CD4-positive, alpha-beta T cell (primary cell): ENCODE data around the gene NCAN. TPM values are rescaled to one million over a fixed set of nuclear protein-coding genes. Genes with fewer than 3 reads are reported as not detected.
"Not testable (repeated sequence)": the region's sequence is repeated elsewhere in the genome, so short reads cannot be mapped to it uniquely, and the experiment has no call there.

Experiments
- ATAC-seq: fragments of 200-7000 bp; cut with Tn5 transposase; one replicate; pipeline ENCODE4 v1.10.0; 2022; ENCODE audit warnings: mild to moderate bottlenecking; ENCODE audit not compliant: poor library complexity
- CTCF ChIA-PET: fragments of 350-600 bp; sonication (Branson Sonifier 250); formaldehyde crosslinking; loops from one replicate; lab custom pipeline; 2021; ENCODE audit warnings: antibody characterized with exemption, inconsistent platforms; lab: Charles Lee
- POLR2A ChIA-PET: fragments of 350-600 bp; sonication (Branson Sonifier 250); formaldehyde crosslinking; loops from one replicate; lab custom pipeline; 2021; ENCODE audit warnings: antibody characterized with exemption, inconsistent platforms; lab: Charles Lee
- DNase-seq, 14 experiments: peaks; one replicate each; pipeline ENCODE4 v3.0.0-alpha.2; 2013 to 2020; ENCODE audit warnings: mixed read lengths in 2 of 14
- H3K27ac ChIP-seq, 2 donors: one replicate each; pipeline versions ENCODE4 v1.5.1 to v1.7.0; 2013; ENCODE audit warnings: low read length in 2 of 2, low read depth in 1 of 2, mild to moderate bottlenecking in 1 of 2
- H3K27me3 ChIP-seq, 2 experiments: 1 replicate in 1 of 2; 2 replicates in 1 of 2; pipeline versions ENCODE4 v1.6.1 to v1.7.0; 2013; ENCODE audit warnings: low read length in 2 of 2, control low read depth in 1 of 2, mild to moderate bottlenecking in 1 of 2, moderate library complexity in 1 of 2; ENCODE audit not compliant: insufficient read depth in 2 of 2, control insufficient read depth in 1 of 2
- H3K36me3 ChIP-seq: one replicate; pipeline ENCODE4 v1.6.1; 2013; ENCODE audit warnings: low read length, control low read depth; ENCODE audit not compliant: insufficient read depth
- H3K4me1 ChIP-seq: one replicate; pipeline ENCODE4 v1.6.1; 2013; ENCODE audit warnings: low read length, control low read depth; ENCODE audit not compliant: insufficient read depth
- H3K4me3 ChIP-seq: one replicate; pipeline ENCODE4 v1.5.1; 2013; ENCODE audit warnings: mild to moderate bottlenecking, low read length, moderate library complexity
- H3K9me3 ChIP-seq, 2 experiments: 1 replicate in 1 of 2; 2 replicates in 1 of 2; pipeline versions ENCODE4 v1.6.1 to v1.7.0; 2013; ENCODE audit warnings: low read length in 2 of 2, mild to moderate bottlenecking in 2 of 2, control low read depth in 1 of 2, moderate library complexity in 1 of 2; ENCODE audit not compliant: control insufficient read depth in 1 of 2, insufficient read depth in 1 of 2
- H3K27ac Mint-ChIP-seq: one replicate; pipeline ENCODE4 v1.8.0; 2020; ENCODE audit warnings: mixed read lengths
- H3K27me3 Mint-ChIP-seq: one replicate; pipeline ENCODE4 v1.8.0; 2021; ENCODE audit warnings: mixed read lengths
- H3K36me3 Mint-ChIP-seq: one replicate; pipeline ENCODE4 v1.8.0; 2021; ENCODE audit warnings: low read depth, mixed read lengths
- H3K4me1 Mint-ChIP-seq: one replicate; pipeline ENCODE4 v1.8.0; 2021; ENCODE audit warnings: low read depth, mixed read lengths
- H3K4me3 Mint-ChIP-seq: one replicate; pipeline ENCODE4 v1.8.0; 2020; ENCODE audit warnings: mild to moderate bottlenecking, mixed read lengths
- H3K9me3 Mint-ChIP-seq: one replicate; pipeline ENCODE4 v1.8.0; 2020; ENCODE audit warnings: mixed read lengths
- CTCF ChIP-seq: fragments of 200-600 bp; IDR thresholded peaks from one replicate; pipeline ENCODE4 v1.8.0; 2022; ENCODE audit warnings: antibody characterized with exemption, mild to moderate bottlenecking
- intact Hi-C, 2 experiments: fragments of 100-400 bp; cut with DNase I in 1 of 2; cut with micrococcal nuclease in 1 of 2; formaldehyde crosslinking; loops; one replicate each; pipeline versions ENCODE4 v1.15.1 to v1.9.0; 2023 to 2025; cut with DNase I, micrococcal nuclease
- total RNA-seq, 174 experiments: library from RNA in 2 of 174; stranded (reverse) in 2 of 174; gene quantifications; one replicate each; pipeline ENCODE4 v1.2.3 and lab custom pipeline; 2021 to 2026

NCAN gene
- total RNA-seq, 2 experiments from 2014 or later: not detected

DNA sequence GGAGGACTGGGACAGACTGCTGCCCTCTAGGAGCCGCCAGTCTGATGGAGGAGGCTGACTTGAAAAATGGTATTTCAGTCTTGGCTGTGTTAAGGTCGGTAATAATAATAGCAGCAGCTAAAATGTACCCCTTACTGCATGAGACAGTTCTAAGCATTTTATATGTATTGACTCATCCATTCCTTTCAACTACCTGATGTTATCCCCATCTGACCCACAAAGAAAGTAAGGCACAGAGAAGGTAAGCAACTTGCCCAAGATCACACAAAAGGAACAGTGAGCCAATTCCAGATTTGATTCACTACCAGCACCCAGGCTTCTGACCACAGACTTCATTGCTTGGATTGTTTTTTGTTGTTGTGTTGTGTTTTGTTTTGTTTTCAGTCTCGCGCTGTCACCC lies 4.0 kb downstream of the NCAN start:
- H3K4me3 ChIP-seq: no peak overlapping the region
- no peak for TF ChIP-seq CTCF
- Mint-ChIP-seq H3K9me3 (no peaks in the 10 kb centered on the region), H3K36me3 (no peaks in the 10 kb centered on the region), H3K27ac (no peak overlapping the region), H3K4me1 (peaks cover 4% of the 10 kb centered on the region), H3K4me3 (no peak overlapping the region), H3K27me3 (peaks cover 62% of the 10 kb centered on the region)
- peaks cover 0 to 35% of the 10 kb centered on the region in 2 experiments for H3K9me3 ChIP-seq
- H3K27ac ChIP-seq: no peak overlapping the region
- H3K27me3 ChIP-seq: peaks cover 48 to 54% of the 10 kb centered on the region in 2 experiments
- ChIA-PET CTCF (no interaction called here), POLR2A (no interaction called here)
- H3K4me1 ChIP-seq: no peaks in the 10 kb centered on the region
- ATAC-seq (no peak), DNase-seq (no peak)
- intact Hi-C loops: no loop called here
- no peaks in the 10 kb centered on the region for H3K36me3 ChIP-seq

DNA sequence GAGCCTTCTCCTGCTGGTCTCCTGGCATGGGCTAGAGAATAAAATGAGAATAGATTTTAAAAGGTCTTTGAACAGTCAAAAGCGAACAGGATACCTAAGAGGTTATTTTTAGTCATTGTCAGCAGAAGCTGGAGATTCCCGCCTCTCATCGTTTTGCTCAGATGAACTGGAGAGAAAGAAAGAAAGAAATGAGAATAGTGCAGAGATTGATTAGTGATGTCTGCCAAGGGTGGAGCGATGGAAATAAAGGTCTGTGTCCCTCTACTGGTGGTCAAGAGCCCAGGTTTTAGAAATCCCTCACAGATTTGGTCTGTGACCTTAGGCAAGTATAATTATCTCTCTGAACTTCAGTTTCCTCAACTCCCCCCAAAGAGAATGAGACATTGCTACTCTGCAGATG lies 5.3 kb downstream of the NCAN start:
- DNase-seq (no peak), ATAC-seq (no peak)
- ChIA-PET POLR2A (no interaction called here), CTCF (no interaction called here)
- H3K9me3 ChIP-seq: peaks cover 0 to 34% of the 10 kb centered on the region in 2 experiments
- intact Hi-C loops: no loop called here
- Mint-ChIP-seq H3K4me1 (no peaks in the 10 kb centered on the region), H3K36me3 (no peaks in the 10 kb centered on the region), H3K9me3 (no peaks in the 10 kb centered on the region), H3K27ac (no peak overlapping the region), H3K27me3 (peaks cover 51% of the 10 kb centered on the region), H3K4me3 (no peak overlapping the region)
- peaks cover 41 to 43% of the 10 kb centered on the region in 2 experiments for H3K27me3 ChIP-seq
- TF ChIP-seq CTCF: no peak
- H3K27ac ChIP-seq: no peak overlapping the region
- no peaks in the 10 kb centered on the region for H3K36me3 ChIP-seq
- H3K4me1 ChIP-seq: no peaks in the 10 kb centered on the region
- H3K4me3 ChIP-seq: no peak overlapping the region

DNA sequence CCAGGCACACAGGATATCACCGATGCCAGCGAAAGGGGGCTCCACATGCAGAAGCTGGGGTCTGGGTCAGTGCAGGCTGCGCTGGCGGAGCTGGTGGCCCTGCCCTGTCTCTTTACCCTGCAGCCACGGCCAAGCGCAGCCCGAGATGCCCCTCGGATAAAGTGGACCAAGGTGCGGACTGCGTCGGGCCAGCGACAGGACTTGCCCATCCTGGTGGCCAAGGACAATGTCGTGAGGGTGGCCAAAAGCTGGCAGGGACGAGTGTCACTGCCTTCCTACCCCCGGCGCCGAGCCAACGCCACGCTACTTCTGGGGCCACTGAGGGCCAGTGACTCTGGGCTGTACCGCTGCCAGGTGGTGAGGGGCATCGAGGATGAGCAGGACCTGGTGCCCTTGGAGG lies 7.2 kb downstream of the NCAN start:
- intact Hi-C loops: no loop called here
- POLR2A ChIA-PET: no interaction called here
- no peaks in the 10 kb centered on the region for H3K36me3 Mint-ChIP-seq
- Histone ChIP-seq H3K9me3 (peaks cover 0 to 19% of the 10 kb centered on the region in 2 experiments), H3K27ac (no peak overlapping the region), H3K36me3 (no peaks in the 10 kb centered on the region), H3K4me1 (no peaks in the 10 kb centered on the region), H3K4me3 (no peak overlapping the region), H3K27me3 (peaks cover 24 to 27% of the 10 kb centered on the region in 2 experiments)
- TF ChIP-seq CTCF: no peak
- H3K9me3 Mint-ChIP-seq: no peaks in the 10 kb centered on the region
- CTCF ChIA-PET: no interaction called here
- H3K4me3 Mint-ChIP-seq: no peak overlapping the region
- H3K4me1 Mint-ChIP-seq: no peaks in the 10 kb centered on the region
- no peak overlapping the region for H3K27ac Mint-ChIP-seq
- H3K27me3 Mint-ChIP-seq: peaks cover 36% of the 10 kb centered on the region
- DNase-seq: no peak
- ATAC-seq: no peak

GRCh38 chr19:19221000-19221399 lies 9.2 kb downstream of the NCAN start:
- H3K27me3 Mint-ChIP-seq: peaks cover 24% of the 10 kb centered on the region
- Histone ChIP-seq H3K4me1 (peaks cover 11% of the 10 kb centered on the region), H3K27me3 (peaks cover 13 to 17% of the 10 kb centered on the region in 2 experiments)
- intact Hi-C loops, H3K27ac ChIP-seq, H3K9me3 Mint-ChIP-seq, H3K4me3 Mint-ChIP-seq, H3K27ac Mint-ChIP-seq, H3K9me3 ChIP-seq, H3K4me1 Mint-ChIP-seq, CTCF ChIA-PET, H3K4me3 ChIP-seq, POLR2A ChIA-PET, ATAC-seq, H3K36me3 Mint-ChIP-seq, DNase-seq, H3K36me3 ChIP-seq: not testable (repeated sequence)
